ENCODE measurements around the gene S100A16. TPM values are rescaled to one million over a fixed set of nuclear protein-coding genes. Genes with fewer than 3 reads are reported as not detected.

The S100A16 gene
- total and polyA plus RNA-seq, 9 of the 15 experiments (the other 6 are each of a cell fraction or from before 2014, with no cell fraction given) = 1.6 to 6.9 (median 4.3) TPM

- TF ChIP-seq FOXA3 (CRISPR knock-in tag; conservative IDR thresholded peaks at IDR 0.05 in 1 of 2, IDR thresholded peaks at IDR 0.05 in 1 of 2) = peak in 1 of 2 experiments; percentile 88; a peak in 2 of 4 replicates
- TF ChIP-seq ARID1B (IDR thresholded peaks at IDR 0.05) = peak; percentile 60
- TF ChIP-seq KDM1A (IDR thresholded peaks at IDR 0.05) = no peak
- no peak for TF ChIP-seq ZNF316 (IDR thresholded peaks at IDR 0.05)
- TF ChIP-seq SREBF1 (IDR thresholded peaks at IDR 0.05; ENCODE audit: borderline replicate concordance, low read depth, low read length) = 0 out of 2 replicates have a peak, but pooled peaks have one; percentile 12
- TF ChIP-seq, protein P1, sequence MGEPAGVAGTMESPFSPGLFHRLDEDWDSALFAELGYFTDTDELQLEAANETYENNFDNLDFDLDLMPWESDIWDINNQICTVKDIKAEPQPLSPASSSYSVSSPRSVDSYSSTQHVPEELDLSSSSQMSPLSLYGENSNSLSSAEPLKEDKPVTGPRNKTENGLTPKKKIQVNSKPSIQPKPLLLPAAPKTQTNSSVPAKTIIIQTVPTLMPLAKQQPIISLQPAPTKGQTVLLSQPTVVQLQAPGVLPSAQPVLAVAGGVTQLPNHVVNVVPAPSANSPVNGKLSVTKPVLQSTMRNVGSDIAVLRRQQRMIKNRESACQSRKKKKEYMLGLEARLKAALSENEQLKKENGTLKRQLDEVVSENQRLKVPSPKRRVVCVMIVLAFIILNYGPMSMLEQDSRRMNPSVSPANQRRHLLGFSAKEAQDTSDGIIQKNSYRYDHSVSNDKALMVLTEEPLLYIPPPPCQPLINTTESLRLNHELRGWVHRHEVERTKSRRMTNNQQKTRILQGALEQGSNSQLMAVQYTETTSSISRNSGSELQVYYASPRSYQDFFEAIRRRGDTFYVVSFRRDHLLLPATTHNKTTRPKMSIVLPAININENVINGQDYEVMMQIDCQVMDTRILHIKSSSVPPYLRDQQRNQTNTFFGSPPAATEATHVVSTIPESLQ (CRISPR knock-in tag; IDR thresholded peaks at IDR 0.05) = peak; percentile 72; the same call in 1 of the 2 replicates
- TF ChIP-seq ZBTB7A (IDR thresholded peaks at IDR 0.05; ENCODE audit: borderline replicate concordance, control insufficient read depth, low read depth, low read length) = peak; percentile 78; the same call in 1 of the 2 replicates
- peak; percentile 86 for TF ChIP-seq NCOA6 (IDR thresholded peaks at IDR 0.05)
- peak; percentile 45; the same call in 1 of the 2 replicates for TF ChIP-seq NR2C1 (IDR thresholded peaks at IDR 0.05)
- 0 out of 2 replicates have a peak, but pooled peaks have one; percentile 17 for TF ChIP-seq NR2C1 (tag; IDR thresholded peaks at IDR 0.05)
- no peak for TF ChIP-seq TEAD2 (tag; IDR thresholded peaks at IDR 0.05)
- peak; percentile 70 for TF ChIP-seq TBP (optimal IDR thresholded peaks at IDR 0.05; ENCODE audit: low read depth, low read length)
- peak; percentile 99 for TF ChIP-seq NRF1 (conservative IDR thresholded peaks at IDR 0.05 in 1 of 2, IDR thresholded peaks at IDR 0.05 in 1 of 2)
- TF ChIP-seq ZNF133 (CRISPR knock-in tag; IDR thresholded peaks at IDR 0.05) = no peak
- no peak for TF ChIP-seq NFXL1 (CRISPR knock-in tag; IDR thresholded peaks at IDR 0.05)
- TF ChIP-seq ZNF184 (CRISPR knock-in tag; IDR thresholded peaks at IDR 0.05) = no peak
- no peak for TF ChIP-seq ILK (tag; IDR thresholded peaks at IDR 0.05; ENCODE audit: borderline replicate concordance, low read depth)
- 0 out of 4 replicates have a peak, but pooled peaks of 1 of the 2 experiments have one; percentile 36 for TF ChIP-seq TBL1XR1 (IDR thresholded peaks at IDR 0.05; ENCODE audit: low read length in 2 of 2)
- TF ChIP-seq POLR2H (tag; IDR thresholded peaks at IDR 0.05; ENCODE audit: low read depth) = peak; percentile 93
- no peak for TF ChIP-seq TAL1 (IDR thresholded peaks at IDR 0.05)
Measured at GRCh38 chr1:153633754-153634665, 21.1 kb upstream of the S100A16 start, which contains the start of gene CHTOP (continued).

All from K562 (cell line).